Transverse colon (tissue), 4 donors: ENCODE measurements around the gene BTBD2. TPM values are rescaled to one million over a fixed set of nuclear protein-coding genes. Genes with fewer than 3 reads are reported as not detected.

Experiments
- DNase-seq: peaks from one replicate; pipeline ENCODE4 v3.0.0-alpha.2; 2019
- H3K27ac ChIP-seq, 4 donors: fragments of 200-600 bp; sonication (generic); 2 replicates each; pipeline ENCODE4 v1.5.1; 2016 to 2018; ENCODE audit warnings: inconsistent platforms in 4 of 4
- H3K27me3 ChIP-seq: fragments of 200-600 bp; sonication (generic); 2 replicates; pipeline ENCODE4 v1.5.1; 2017; ENCODE audit warnings: inconsistent platforms
- H3K36me3 ChIP-seq, 4 donors: fragments of 200-600 bp; sonication (generic); 2 replicates each; pipeline ENCODE4 v1.5.1; 2017 to 2019; ENCODE audit warnings: inconsistent platforms in 4 of 4
- H3K4me1 ChIP-seq, 4 donors: fragments of 200-600 bp; sonication (generic); 2 replicates each; pipeline ENCODE4 v1.5.1; 2017 to 2020; ENCODE audit warnings: inconsistent platforms in 4 of 4
- H3K4me3 ChIP-seq, 4 donors: fragments of 200-600 bp; sonication (generic); 1 replicate in 1 of 4; 2 replicates in 3 of 4; pipeline versions ENCODE4 v1.5.1 to v1.6.1; 2017 to 2019; ENCODE audit warnings: inconsistent platforms in 4 of 4
- H3K9me3 ChIP-seq, 2 donors: fragments of 200-600 bp; sonication (generic); 2 replicates each; pipeline ENCODE4 v1.5.1; 2017 to 2019; ENCODE audit warnings: inconsistent platforms in 2 of 2
- CTCF ChIP-seq, 5 experiments: fragments of 200-600 bp in 3 of 5; fragments of 450-650 bp in 2 of 5; sonication (generic) in 3 of 5; IDR thresholded peaks; 1 replicate in 2 of 5; 2 replicates in 3 of 5; pipeline ENCODE4 v1.5.1; 2016 to 2017; ENCODE audit warnings: antibody characterized with exemption in 5 of 5, inconsistent platforms in 3 of 5, mild to moderate bottlenecking in 2 of 5, moderate library complexity in 1 of 5
- EP300 ChIP-seq: sonication (generic); formaldehyde crosslinking; IDR thresholded peaks from one replicate; pipeline ENCODE4 v1.6.1; 2017; ENCODE audit warnings: antibody characterized with exemption, low read depth
- POLR2A ChIP-seq: fragments of 450-650 bp; IDR thresholded peaks from one replicate; pipeline ENCODE4 v1.6.1; 2016; ENCODE audit warnings: antibody characterized with exemption, mild to moderate bottlenecking, moderate library complexity
- POLR2AphosphoS5 ChIP-seq, 3 donors: sonication (generic); formaldehyde crosslinking; IDR thresholded peaks; one replicate each; pipeline ENCODE4 v1.6.1; 2016; ENCODE audit warnings: antibody characterized with exemption in 3 of 3
- whole genome bisulfite sequencing, 2 donors: methylation state at CpG; one replicate each; pipeline ENCODE4 v1.1.5; 2018; ENCODE audit warnings: low coverage in 1 of 2; 5-methylcytosine and 5-hydroxymethylcytosine counted together
- in situ Hi-C, 4 donors: fragments of 200-750 bp; cut with MboI; loops; one replicate each; pipeline versions ENCODE4 v1.15.0 to v1.15.1; 2017; ENCODE audit warnings: low sequenced_read_pairs in 3 of 4, low pct_ligation_motif_present in 1 of 4, low pct_unique_long_range_greater_than_20kb in 1 of 4
- intact Hi-C: fragments of 100-400 bp; cut with DNase I; formaldehyde crosslinking; loops from one replicate; pipeline ENCODE4 v1.15.1; 2023; ENCODE audit warnings: low total_unique reads
- total RNA-seq, 4 donors: library from RNA; depleted of rRNA; stranded (reverse); fragments of >200 nt; gene quantifications; one replicate each; pipeline ENCODE4 v1.1.0, GENCODE V29; 2016

BTBD2 gene
- total RNA-seq: 10 to 100 TPM; 66.7 to 88.6 (median 84.4) TPM

- peak within 1 kb of the TSS; percentile 47 to 82 (median 71) for H3K4me3 ChIP-seq
- no peak for TF ChIP-seq POLR2A
- TF ChIP-seq CTCF (IDR thresholded peaks at IDR 0.05): no peak
- TF ChIP-seq POLR2AphosphoS5 (IDR thresholded peaks at IDR 0.05): peak in 1 of 3 donors; percentile 62
- peak within 1 kb of the TSS; percentile 74 to 87 (median 78) for H3K27ac ChIP-seq
- H3K36me3 ChIP-seq: no peaks in the 10 kb centered on the region
- H3K9me3 ChIP-seq: no peaks in the 10 kb centered on the region
- H3K27me3 ChIP-seq: no peaks in the 10 kb centered on the region
- intact Hi-C loops: no loop called here
- in situ Hi-C loops: loop anchor here in 1 of 4 donors (5.0 kb wide), 1 partner anchor 52 kb away; no protein-coding TSS in a partner anchor
- peaks cover 14 to 29% (median 22%) of the 10 kb centered on the region in 4 donors for H3K4me1 ChIP-seq
- peak; percentile 70 for DNase-seq
- WGBS, 2 donors: no CpG with 5 or more reads among the region's 20 CpGs
Measured at GRCh38 chr19:2015608-2015950, at the start of gene BTBD2. BTBD2 (minus strand) TSS chr19:2015714; CDS start chr19:2015703, 11 bp downstream.

DNA sequence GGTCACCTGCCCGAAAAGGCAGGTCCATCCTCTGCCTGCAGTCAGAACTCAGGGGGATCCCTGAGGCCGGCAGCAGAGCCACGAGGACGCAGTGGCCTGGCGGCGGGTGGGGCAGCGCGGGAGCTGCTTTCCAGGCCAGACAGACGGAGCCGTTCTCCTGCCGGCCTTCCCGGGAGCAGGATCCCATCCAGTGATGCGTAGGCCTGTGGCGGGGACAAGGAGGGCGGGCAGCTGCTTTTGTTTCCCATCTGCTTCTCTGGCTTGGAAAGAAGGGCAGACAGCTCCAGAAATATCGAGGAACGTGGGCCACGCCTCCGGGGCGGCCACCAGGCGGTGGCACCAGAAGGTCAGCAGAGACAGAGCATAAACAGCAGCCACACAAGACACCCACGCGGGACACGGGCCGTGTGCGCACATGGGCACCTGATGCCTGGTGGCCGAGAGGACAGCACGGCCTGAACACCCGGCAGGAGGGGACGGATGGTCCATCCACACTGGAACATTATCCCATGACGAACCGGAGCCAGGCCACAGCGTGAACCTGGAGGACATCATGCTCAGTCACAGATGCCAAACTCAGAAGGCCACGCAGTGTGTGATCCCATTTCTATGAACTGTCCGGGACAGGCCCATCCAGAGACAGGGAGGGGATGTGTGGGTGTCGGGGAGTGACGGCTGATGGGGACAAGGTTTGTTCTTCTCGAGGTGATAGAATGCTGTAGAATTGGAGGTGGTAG is 49.4 kb upstream of the BTBD2 start:
- in situ Hi-C loops: loop anchor here in 2 of 4 donors (5.0 kb wide), 2 partner anchors 43 to 48 kb away; partner anchors contain the start of gene BTBD2 (in 1 of the 2)
- WGBS, 2 donors: 41 to 69% methylated on average over 6 to 37 of the region's 38 CpGs

DNA sequence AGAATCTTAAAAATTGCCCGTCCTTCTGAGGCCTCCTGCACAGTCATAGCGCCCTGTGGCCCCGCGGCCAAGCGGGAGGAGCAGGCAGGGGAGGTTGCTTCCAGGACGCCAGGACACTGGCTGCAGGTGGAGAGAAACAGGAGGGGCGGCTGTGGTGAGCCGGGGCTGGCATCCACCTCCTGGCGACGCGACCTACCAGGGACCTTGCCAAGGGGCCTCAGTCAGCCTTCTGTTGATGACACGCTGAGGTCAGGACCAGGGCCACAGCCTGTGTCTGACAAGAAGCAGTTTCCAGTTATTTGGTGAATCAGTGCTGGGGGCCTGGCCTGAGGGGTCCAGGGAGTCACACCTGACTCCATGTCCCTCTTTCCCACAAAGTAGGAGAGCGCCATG is 48.9 kb upstream of the BTBD2 start:
- 40 to 77% methylated on average over 1 to 13 of the region's 13 CpGs for WGBS, 2 donors
- intact Hi-C loops: no loop called here
- TF ChIP-seq EP300 (no peak), POLR2AphosphoS5 (IDR thresholded peaks at IDR 0.05) (no peak), CTCF (IDR thresholded peaks at IDR 0.05) (no peak), POLR2A (no peak)
- Histone ChIP-seq H3K4me1 (peaks cover 21 to 75% (median 46%) of the 10 kb centered on the region in 4 donors), H3K4me3 (no peak overlapping the region), H3K9me3 (no peaks in the 10 kb centered on the region), H3K36me3 (no peaks in the 10 kb centered on the region), H3K27ac (peak overlapping the region; percentile 77 to 85 (median 82)), H3K27me3 (no peaks in the 10 kb centered on the region)
- DNase-seq: no peak
- in situ Hi-C loops: no loop called here

More for the DNA sequence above, 49.4 kb upstream of the BTBD2 start:
- TF ChIP-seq POLR2A (peak; percentile 10), CTCF (IDR thresholded peaks at IDR 0.05) (peak in 3 of 5 experiments; percentile 7 to 25 (median 19)), EP300 (peak; percentile 96), POLR2AphosphoS5 (IDR thresholded peaks at IDR 0.05) (peak in 2 of 3 donors; percentile 26 to 45)
- intact Hi-C loops: loop anchor here (5.0 kb wide), 1 partner anchor 43 kb away; no protein-coding TSS in a partner anchor
- no peak for DNase-seq
- Histone ChIP-seq H3K27me3 (no peaks in the 10 kb centered on the region), H3K27ac (peak overlapping the region; percentile 77 to 85 (median 82)), H3K4me1 (peaks cover 15 to 75% (median 45%) of the 10 kb centered on the region in 4 donors), H3K9me3 (no peaks in the 10 kb centered on the region), H3K36me3 (no peaks in the 10 kb centered on the region), H3K4me3 (no peak overlapping the region)

GRCh38 chr19:2063824-2064223 is 48.3 kb upstream of the BTBD2 start:
- intact Hi-C loops (no loop called here), in situ Hi-C loops (no loop called here)
- H3K9me3 ChIP-seq: no peaks in the 10 kb centered on the region
- 77 to 81% methylated on average over 6 to 8 of the region's 8 CpGs for WGBS, 2 donors
- no peaks in the 10 kb centered on the region for H3K36me3 ChIP-seq
- H3K27ac ChIP-seq: peak overlapping the region; percentile 77 to 85 (median 82)
- no peaks in the 10 kb centered on the region for H3K27me3 ChIP-seq
- H3K4me1 ChIP-seq: peaks cover 24 to 76% (median 46%) of the 10 kb centered on the region in 4 donors
- TF ChIP-seq POLR2A (no peak), EP300 (no peak), CTCF (IDR thresholded peaks at IDR 0.05) (no peak), POLR2AphosphoS5 (IDR thresholded peaks at IDR 0.05) (no peak)
- no peak for DNase-seq
- no peak overlapping the region for H3K4me3 ChIP-seq
